GM03348 (cell line): ENCODE data around the gene NTM.

Experiments used
- DNase-seq: peaks from one replicate; pipeline ENCODE4 v3.0.0; 2012; ENCODE audit warnings: low spot score

Gene NTM

DNA sequence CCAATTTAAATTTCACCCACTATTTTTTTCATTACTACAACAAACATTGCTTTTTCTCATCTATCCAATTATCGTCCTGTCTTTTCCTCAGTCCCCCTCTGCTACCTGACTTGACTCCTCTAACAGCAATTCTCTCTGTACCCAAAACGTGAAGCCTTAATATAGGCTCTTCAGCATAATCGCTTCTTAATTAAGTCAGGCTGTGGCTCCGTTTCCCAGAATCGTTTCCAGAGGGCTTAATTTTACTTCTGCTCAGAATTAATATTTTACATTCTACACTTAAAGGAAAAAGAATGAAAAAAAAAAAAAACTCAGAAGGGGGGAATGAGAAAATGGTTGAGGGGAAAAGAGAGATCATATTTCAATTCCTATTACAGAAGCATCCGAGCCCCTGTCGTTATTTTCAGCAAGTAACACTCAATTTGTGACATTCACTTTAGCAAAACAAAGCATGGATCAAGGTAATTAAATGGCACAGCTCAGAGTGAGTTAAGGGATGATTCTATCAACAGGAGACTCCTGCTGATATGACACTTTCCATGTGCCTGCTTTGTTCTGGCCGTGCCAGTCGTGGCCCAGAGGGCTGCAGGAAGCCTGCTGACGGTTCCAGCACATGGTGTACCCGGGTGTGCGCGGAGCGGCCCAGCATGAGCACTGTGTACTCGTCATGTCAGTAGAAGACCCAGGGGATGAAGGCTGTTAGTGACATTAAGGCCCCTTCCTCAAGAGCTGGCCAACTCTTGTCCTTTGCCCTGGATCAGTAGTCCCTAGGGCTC lies 272.5 kb downstream of the NTM start:
- DNase-seq = no peak

GRCh38 chr11:131644204-131644795 lies 273.9 kb downstream of the NTM start:
- no peak for DNase-seq

DNA sequence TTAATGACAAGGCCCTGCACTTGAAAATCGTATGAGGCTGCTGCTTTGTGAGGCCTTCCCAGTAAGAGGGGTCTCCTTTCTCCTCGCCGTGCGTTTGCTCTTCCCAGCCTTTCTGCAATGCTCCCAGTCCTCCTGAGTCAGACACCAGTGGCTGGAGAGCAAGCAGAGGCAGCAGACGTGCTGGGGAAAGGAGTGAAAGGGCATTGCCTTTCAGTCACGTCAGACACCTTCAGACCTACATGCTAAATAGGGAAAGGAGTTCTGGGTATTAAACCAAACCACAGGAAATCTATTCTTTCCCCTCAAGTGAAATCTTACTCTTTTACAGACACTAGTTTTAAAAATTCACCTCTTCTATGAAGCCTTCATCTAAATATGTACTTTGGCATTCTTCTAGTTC lies 274.8 kb downstream of the NTM start:
- no peak for DNase-seq

DNA sequence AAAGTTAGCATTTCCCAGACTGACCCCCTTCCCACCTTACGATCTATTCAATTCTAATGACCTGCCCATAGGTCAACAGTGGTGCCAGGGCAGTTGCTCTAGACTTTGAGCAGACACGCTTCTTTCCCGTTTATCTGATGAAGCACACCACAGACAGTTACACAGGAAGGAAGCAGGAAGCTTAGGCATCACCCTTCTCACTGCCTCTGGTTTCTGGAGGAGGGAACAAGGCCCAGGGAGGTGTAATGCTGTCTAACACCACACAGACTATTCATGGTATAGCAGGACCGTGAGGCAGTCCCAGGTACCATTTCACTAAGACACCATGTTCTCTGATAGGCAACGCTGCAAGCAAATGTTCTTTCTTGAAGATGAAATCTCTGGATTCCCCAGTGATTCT lies 279.4 kb downstream of the NTM start:
- no peak for DNase-seq

DNA sequence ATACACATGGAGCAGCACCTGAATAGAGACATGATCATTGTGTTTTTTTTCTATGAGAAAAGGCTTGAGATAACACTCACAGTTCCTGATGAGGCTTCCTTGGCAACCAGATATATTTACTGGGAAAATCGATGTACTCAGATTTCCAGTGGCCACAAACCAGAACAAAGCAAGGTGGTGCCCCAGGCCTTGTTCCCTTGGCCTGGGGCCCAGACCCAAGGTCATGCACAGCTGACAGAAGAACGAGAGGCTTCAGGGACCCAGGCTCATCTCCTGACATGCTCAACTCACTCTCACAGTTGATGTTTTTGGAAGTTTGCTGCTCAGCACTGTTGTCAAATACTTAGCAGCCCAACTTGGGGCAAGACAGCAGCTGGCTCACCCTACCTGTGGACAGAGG lies 281.8 kb downstream of the NTM start:
- no peak for DNase-seq

DNA sequence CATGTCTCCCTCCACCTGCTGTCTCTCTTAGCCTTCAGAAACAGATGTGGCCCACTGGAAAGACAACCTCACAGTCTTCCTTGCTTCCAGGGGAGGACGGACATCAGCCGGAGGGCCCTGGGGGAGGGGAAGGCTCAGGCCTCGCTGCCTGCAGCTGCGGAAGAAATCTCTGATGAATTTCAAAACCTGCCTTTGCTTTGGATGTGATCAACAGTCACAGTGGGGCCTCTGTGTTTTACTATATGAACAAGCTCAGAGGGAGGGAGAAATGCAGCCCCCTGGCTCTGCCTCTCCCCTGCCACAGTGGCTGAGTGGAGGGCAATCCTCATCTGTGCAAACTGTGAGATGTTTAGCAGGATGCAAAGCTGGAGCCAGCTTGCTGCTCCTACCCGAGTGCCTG lies 282.8 kb downstream of the NTM start:
- no peak for DNase-seq

DNA sequence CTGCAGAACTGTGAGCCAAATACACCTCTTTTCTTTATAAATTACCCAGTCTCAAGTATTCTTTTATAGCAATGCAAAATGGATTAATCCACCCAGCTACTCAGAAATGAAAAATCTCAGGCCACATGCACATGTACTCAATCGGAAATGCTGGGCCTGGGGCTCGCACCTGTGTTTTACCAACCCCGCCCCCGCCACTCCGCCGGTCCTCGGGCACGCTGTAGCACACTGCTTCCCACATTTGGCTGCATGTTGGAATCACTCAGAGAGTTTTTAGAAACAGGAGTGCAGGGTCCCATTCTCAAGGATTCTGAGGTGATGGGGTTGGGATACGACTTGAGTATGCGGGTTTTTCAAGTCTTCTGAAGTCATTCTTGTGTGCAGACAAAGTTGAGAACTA lies 284.4 kb downstream of the NTM start:
- no peak for DNase-seq

DNA sequence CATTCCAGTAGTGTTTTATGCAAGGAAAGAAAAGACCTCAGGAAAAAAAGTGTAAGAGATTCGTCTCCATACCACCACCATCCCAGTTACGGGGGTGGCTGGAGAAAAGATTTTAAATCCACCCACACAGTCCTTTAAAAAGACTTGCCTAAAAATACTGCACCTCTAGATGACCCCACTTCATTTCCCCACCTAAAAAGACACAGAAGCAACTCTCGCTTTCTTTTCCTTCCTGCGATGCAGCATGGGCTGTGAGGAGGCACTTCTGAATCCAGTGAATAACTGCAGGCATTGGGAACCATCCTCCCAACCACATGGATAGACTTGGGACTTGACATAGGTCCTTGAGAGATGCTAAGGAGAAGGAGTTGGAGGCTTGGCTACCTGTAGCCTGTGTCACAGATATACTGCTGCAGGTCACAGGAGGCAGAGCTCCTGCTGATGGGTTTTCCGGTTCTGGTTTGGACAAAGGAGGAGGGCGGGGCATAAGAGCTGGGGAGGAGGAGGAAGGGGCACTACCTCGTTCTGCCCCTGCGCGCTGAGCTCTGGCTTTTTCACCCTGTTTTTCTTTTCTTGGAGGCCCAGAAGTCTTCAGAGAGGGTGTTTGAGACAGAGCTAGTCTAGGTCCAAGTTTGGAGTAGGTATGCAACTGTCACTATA lies 285.9 kb downstream of the NTM start:
- no peak for DNase-seq

DNA sequence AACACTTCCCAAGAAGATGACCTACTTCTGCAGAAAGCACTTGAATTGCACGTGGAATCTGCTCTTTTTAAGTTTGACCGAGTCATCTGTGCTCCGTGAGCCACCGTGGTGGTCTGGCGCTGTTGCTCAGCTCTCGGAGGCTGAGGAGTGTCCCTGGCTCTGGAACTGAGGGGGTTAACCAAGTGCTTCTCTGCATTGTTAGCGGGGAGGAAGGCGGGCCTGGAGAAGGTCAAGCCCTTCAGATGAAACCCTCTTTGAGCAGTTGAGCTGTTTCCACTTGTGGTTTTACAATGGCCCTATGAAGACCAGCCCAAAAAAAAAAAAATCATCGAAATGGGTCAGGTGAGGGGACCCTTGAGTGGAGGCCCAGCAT lies 286.4 kb downstream of the NTM start:
- no peak for DNase-seq

GRCh38 chr11:131658414-131658813 lies 288.0 kb downstream of the NTM start:
- DNase-seq = no peak

- DNase-seq = peak; percentile 15
These were observed 288.5 kb downstream of the NTM start for GRCh38 chr11:131658952-131659351.

- no peak for DNase-seq
These were observed 289.5 kb downstream of the NTM start for GRCh38 chr11:131659931-131660330.

DNA sequence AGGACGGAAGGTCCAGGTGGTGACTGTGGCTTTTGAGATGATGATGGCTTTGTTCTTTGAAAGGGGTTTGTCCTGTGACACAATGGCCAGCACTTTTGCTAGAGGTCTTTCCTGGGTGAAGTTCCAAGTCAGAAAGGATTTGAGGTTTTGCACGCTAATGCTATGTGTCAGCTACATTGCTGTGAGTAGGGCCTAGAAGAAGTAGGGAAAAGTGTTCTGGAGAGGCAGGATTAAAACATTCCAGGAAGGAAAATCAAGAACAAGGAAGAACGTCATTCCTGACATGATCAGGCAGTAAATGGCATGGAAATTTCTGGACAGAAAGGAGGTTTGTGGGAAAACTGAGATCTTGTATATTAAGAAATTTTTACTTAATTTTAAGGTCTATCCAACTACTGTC lies 290.7 kb downstream of the NTM start:
- DNase-seq = peak; percentile 18

GRCh38 chr11:131662317-131662972 lies 292.0 kb downstream of the NTM start:
- no peak for DNase-seq

DNA sequence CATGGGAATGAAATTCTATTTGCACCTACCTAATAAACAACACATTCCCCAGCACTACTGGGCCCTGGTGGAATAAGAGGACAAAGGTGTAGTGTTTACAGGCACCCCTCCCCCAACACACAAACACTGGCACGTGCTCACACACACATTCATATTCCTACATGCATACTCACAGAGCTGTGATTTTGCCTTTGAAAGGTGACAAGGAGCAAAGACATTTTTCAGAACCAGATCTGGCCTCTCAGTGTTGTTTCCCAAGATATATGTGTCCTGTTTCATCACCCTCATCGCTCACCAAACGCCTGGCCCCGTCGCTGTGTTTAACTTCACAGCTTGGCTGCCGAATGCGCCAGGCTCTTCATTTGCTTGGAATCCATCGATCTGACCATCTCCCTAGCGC lies 292.6 kb downstream of the NTM start:
- DNase-seq = no peak

DNA sequence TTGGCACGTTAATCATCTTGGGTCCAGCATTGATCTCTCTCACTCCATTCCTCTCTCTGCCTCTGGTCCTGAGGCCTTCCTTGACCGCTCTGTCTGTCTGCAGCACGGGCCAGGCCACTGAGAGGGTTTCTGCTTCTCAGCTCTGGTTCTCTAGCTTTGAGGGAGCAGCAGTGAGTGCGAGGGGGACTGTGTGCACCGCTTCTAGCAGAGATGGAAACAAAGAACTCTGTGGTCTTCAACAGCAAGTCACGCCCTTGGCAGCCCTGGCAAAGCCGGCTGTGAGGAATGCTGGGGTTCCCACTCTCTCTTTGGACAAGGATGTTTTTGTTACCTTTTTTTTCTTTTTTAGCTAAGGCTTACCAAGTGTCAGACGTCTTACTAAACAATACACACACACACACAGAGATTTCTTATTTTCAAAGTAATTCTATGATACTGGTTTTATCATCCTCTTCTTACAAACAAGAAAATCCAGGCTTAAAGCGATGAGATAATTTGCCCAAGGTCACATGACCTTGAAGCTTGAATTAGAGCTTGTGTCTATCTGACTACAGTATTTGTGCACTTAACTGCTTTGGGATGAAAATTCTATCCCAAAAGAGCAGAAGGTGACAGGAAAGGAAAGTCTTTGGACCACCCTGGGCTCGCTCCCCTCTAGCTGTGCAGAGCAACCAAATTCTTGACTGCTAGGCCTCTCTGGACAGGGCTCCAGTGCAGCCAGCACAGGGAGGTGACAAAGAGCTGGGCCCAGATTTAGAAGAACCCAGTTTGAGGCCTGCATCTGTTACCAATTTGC lies 293.2 kb downstream of the NTM start:
- DNase-seq = no peak

DNA sequence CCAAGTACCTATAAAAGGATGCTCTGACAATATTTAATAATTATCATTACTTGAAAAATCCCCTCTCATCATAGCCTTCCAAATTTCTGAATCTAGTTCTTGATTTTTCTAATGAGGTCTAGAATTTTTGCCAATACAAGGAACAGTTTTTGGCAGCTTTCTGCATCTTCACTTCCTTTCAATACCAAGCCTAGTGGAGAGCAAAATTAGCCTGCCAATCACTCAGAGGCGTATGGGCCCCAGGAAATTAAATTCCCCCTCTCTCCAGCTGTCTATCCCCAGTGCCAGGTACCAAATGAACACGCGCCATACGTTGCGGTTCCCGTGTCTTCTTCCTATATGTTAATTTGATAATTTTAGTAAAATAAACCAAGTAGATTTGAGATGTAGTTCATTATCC lies 293.9 kb downstream of the NTM start:
- DNase-seq = no peak

DNA sequence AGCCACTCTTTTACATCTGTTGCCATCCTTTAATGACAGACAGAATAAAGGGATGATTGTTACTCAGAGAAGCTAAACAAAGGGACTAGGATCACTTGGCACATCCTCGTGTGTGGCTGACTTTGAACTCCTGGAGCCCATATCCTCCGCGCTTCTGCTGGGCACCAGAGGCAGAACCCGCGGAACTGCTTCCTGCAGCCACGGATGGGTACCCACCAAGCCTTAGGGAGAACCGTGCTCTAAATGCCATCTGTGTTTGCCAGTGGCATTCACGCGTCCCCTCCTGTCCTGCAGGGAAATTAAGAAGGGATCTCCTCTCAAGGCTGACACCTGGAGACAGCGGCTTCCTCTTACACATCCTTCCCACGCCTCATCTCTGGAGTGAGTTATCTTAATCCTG lies 294.4 kb downstream of the NTM start:
- DNase-seq = no peak

GRCh38 chr11:131665344-131665968 lies 295.0 kb downstream of the NTM start:
- no peak for DNase-seq

- peak; percentile 33 for DNase-seq
These were observed 295.6 kb downstream of the NTM start for GRCh38 chr11:131666006-131666405.

DNA sequence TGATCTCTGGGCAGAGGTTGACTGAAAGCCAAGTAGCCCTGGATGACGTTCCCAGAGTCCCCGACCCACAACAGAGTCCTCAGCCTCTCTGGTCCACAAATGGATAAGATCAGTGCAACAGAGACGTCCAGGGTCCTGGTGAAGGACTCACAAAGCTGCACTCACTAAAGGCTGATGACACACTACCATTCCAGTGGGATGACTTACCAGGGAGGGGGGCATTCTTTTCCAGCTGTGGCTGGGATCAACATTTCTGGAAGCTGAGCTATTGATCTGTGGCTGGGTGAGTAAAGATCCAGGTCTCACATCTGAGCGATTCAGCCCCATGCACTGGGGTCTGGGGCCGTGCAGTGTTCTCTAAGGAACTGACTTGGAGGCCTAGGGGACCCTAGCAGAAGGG lies 296.2 kb downstream of the NTM start:
- DNase-seq = peak; percentile 90

GRCh38 chr11:131667566-131667965 lies 297.2 kb downstream of the NTM start:
- DNase-seq = no peak
